ENCODE results near the gene PDLIM5. TPM values are rescaled to one million over a fixed set of nuclear protein-coding genes. Genes with fewer than 3 reads are reported as not detected.

Gene PDLIM5
- total and polyA plus RNA-seq, 2 of the 8 experiments (the other 6 are each of a cell fraction or from before 2014, with no cell fraction given) = 37.3 to 62.1 TPM

GRCh38 chr4:94531991-94532789 is 80.4 kb downstream of the PDLIM5 start:
- Histone ChIP-seq H3K18ac (ENCODE audit: extremely low read depth, low read length) (no peak overlapping the region), H2AK5ac (ENCODE audit: low read depth, low read length) (no peak overlapping the region), H4K20me1 (replicated peaks in 1 of 2; ENCODE audit: control insufficient read depth in 1 of 2, insufficient read depth in 2 of 2, low read length in 2 of 2) (no peaks in the 10 kb centered on the region), H3K14ac (ENCODE audit: insufficient read length) (no peak overlapping the region), H3K79me2 (ENCODE audit: control insufficient read depth in 1 of 2, insufficient read depth in 2 of 2, low read length in 2 of 2) (no peaks in the 10 kb centered on the region), H3K23ac (ENCODE audit: insufficient read length) (no peak overlapping the region), H3K4me1 (replicated peaks in 1 of 4; ENCODE audit: control insufficient read depth in 3 of 4, insufficient read depth in 4 of 4, low read length in 3 of 4) (peaks cover 0 to 21% (median 12%) of the 10 kb centered on the region in 4 experiments; a peak in 5 of 7 replicates), H3K36me3 (ENCODE audit: control insufficient read depth in 2 of 4, insufficient read depth in 4 of 4, low read length in 3 of 4) (no peaks in the 10 kb centered on the region), H3K9me3 (ENCODE audit: insufficient read depth in 2 of 2, low read depth in 1 of 2, low read length in 1 of 2) (no peaks in the 10 kb centered on the region), H4K8ac (ENCODE audit: extremely low read depth, insufficient read depth, low read length) (no peak overlapping the region), H3K9ac (replicated peaks in 1 of 4; ENCODE audit: extremely low read depth in 1 of 4, low read depth in 3 of 4, low read length in 3 of 4) (no peak overlapping the region), H4K5ac (ENCODE audit: insufficient read length, low read depth, low read length) (no peak overlapping the region), H3K27ac (ENCODE audit: low read depth, low read length) (no peak overlapping the region), H3K79me1 (ENCODE audit: low read depth, low read length) (no peaks in the 10 kb centered on the region), H2BK5ac (ENCODE audit: low read depth, low read length) (no peak overlapping the region), H2BK120ac (replicated peaks; ENCODE audit: low read depth, low read length) (no peak overlapping the region), H2AFZ (ENCODE audit: low read length) (no peak overlapping the region), H3K4ac (replicated peaks; ENCODE audit: insufficient read length, low read depth, low read length) (no peak overlapping the region), H3K4me3 (ENCODE audit: extremely low read depth in 1 of 4, insufficient read depth in 2 of 4, low read depth in 3 of 4, low read length in 4 of 4) (no peak overlapping the region), H3K27me3 (replicated peaks in 1 of 4; ENCODE audit: control insufficient read depth in 3 of 4, extremely low read depth in 1 of 4, insufficient read depth in 3 of 4, low read length in 3 of 4) (no peaks in the 10 kb centered on the region), H2BK15ac (ENCODE audit: low read length) (no peak overlapping the region), H4K91ac (replicated peaks; ENCODE audit: insufficient read length, low read length) (no peak overlapping the region), H2BK12ac (ENCODE audit: low read depth, low read length) (no peak overlapping the region), H3K4me2 (ENCODE audit: insufficient read depth in 1 of 2, low read depth in 2 of 2, low read length in 2 of 2) (no peak overlapping the region), H3K23me2 (ENCODE audit: low read depth, low read length) (no peaks in the 10 kb centered on the region), H2BK20ac (ENCODE audit: low read length) (no peak overlapping the region), H3K56ac (replicated peaks; ENCODE audit: insufficient read length, low read depth, low read length) (no peak overlapping the region)
- ChIA-PET POLR2A (ENCODE audit: partially characterized antibody) (interaction anchor here (0.7 kb wide), 1 partner anchor 94 kb away, joined by 3 read pairs; no protein-coding TSS in a partner anchor), CTCF (ENCODE audit: partially characterized antibody) (interaction anchor here (0.5 to 1.3 kb wide), 2 partner anchors 125 to 184 kb away, joined by 3 to 6 read pairs; no protein-coding TSS in a partner anchor)
- 83% methylated on average over 9 of the region's 9 CpGs; no CpG with 5 or more reads in 1 of the 2 experiments for WGBS, 2 experiments (ENCODE audit: extremely low coverage in 1 of 2, insufficient coverage in 1 of 2, insufficient read length in 1 of 2, insufficient replicate concordance in 2 of 2, low coverage in 1 of 2, low lambda C conversion rate in 2 of 2, missing lambda C conversion rate in 1 of 2)
- no peak for TF ChIP-seq JUN (IDR thresholded peaks at IDR 0.05; ENCODE audit: low read depth, low read length)
- no peak for TF ChIP-seq SP4 (IDR thresholded peaks at IDR 0.05; ENCODE audit: low read length)
- TF ChIP-seq CTBP2 (IDR thresholded peaks at IDR 0.05; ENCODE audit: borderline replicate concordance, insufficient read depth, insufficient read length, low read length) = no peak
- TF ChIP-seq USF2 (IDR thresholded peaks at IDR 0.05; ENCODE audit: low read length) = no peak
- FAIRE-seq (no peak), DNase-seq (ENCODE audit: low read depth in 1 of 2, low spot score in 2 of 2) (no peak)

Data from H1 (cell line).